Brain pericyte (primary cell): Measurements from ENCODE around the gene PURA.
A peak's percentile ranks its signal among the peaks of the same experiment; 100 is the strongest.

Experiments
- DNase-seq: peaks from one replicate; pipeline ENCODE4 v3.0.0-alpha.2; 2012; ENCODE audit warnings: low read depth, low spot score

The PURA gene

GRCh38 chr5:140109759-140110645 is 3.9 kb upstream of the PURA start:
- no peak for DNase-seq

DNA sequence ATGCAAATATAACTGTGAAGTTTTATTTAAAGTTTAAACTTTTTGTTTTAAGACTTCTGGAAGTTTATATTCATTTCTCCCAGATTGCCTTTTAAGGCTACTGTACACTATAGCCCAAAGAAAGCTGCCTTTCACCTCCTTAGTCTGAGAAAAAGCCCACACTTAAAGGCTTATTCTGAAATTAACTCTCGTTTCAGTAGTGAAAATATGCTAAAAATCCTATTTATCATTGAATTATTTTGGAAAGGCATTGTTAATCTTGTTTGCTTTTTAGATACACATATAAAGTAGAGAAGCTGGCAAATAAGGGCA is 3.3 kb upstream of the PURA start:
- DNase-seq: no peak

- DNase-seq: no peak
These were observed 2.7 kb upstream of the PURA start for GRCh38 chr5:140111011-140111858.

DNA sequence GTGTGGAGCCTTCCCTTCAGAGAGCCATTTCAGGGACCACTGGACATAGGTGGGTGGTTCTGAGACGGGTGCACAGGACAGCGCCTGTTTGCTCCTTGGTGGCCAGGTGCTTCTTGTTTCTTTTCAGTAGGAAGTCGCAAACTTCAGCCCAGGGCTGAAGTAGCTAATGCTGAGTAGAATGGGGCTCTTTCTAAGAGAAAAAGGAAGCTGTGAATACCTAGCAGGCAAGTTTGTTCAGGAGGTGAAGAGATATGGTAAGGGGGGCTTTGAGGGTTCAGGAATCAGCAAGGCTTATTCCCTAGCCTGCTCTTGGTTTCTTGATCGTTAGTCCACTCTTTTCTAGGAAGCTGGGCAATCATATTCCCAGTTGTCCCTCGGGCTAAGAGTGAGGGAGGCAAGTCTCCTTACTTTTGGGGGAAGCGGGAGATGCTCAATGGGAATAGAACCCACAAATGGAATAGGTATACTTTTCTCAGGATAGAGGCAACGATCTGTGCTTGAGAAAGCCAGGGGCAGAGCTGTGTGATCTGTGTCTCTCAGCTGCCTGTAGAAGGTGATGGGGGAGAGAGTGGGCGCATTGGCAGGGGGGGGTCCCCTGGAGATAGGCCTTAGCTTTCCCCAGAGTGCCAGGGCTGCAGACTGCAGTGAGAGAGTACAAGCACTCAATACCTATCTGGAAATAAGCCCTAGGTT is 1.9 kb upstream of the PURA start:
- no peak for DNase-seq

DNA sequence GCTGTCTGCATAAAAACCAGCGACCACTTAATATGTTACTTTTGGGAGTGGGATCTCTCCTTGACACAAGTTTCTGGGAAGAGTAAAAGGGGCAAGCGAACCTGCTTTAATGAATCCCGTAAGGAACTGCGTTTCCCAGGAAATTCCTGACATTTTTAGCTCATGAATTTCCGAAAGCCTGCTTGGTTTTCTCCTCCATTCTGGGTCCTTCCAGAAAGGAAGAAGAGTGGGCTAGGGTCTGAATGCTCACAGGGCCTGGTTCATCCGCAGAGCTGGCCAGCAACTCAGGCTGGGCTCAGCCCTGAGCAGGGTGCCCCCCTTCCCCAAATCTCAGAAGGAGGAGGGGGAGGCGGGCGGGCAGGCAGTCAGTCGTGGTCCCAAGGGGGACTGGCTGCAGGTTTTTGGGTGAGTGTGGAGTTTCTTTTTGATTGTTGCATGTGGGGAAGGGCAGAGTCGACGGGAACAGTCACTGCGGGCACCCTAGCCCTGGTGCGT is 1.2 kb upstream of the PURA start:
- no peak for DNase-seq

GRCh38 chr5:140113180-140113698 is 670 bp upstream of the PURA start:
- DNase-seq: no peak

GRCh38 chr5:140114341-140115185 is 654 bp downstream of the PURA start:
- DNase-seq: peak; percentile 36

GRCh38 chr5:140115186-140115500 is 1.2 kb downstream of the PURA start:
- no peak for DNase-seq

GRCh38 chr5:140116716-140117115 is 2.8 kb downstream of the PURA start:
- no peak for DNase-seq

GRCh38 chr5:140117523-140117922 is 3.6 kb downstream of the PURA start:
- DNase-seq: no peak

GRCh38 chr5:140118302-140118936 is 4.5 kb downstream of the PURA start:
- DNase-seq: no peak

- no peak for DNase-seq
These were observed 11.7 kb downstream of the PURA start, which contains the start of gene IGIP for GRCh38 chr5:140125637-140126036. IGIP (plus strand) TSS chr5:140125937; CDS start chr5:140128477, 2,540 bp downstream.

DNA sequence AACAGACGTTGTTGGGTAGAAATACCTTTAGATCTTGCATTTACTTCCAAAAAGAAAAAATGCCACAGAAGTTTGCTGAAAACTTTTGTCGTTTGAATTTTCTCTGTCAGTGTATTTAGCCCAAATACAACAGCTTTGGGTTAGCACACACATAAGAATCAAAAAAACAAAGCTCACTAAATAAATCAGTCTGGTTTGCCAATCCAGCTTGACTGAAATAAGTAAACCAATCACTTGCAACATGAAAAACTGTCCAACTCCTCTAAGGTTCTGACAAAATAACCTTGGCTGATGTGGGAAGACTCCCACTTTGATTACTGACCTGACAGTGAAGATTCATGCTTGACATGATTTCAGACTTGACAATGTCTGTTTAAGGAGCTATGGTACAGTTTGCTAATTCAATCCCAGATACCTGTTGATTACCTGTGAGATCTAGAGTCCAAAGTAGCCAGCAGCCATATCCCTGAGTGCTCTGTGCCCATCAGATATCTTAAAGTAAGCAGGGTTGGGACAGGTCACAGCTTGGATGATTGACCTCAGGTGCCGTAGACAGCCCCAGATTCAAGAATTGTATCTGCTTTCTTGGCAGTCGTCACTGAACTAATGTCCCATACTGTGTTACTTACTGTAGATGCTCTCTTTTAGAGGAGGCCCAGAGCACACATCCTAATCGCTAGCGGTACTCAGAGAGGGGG is 12.6 kb downstream of the PURA start:
- no peak for DNase-seq

DNA sequence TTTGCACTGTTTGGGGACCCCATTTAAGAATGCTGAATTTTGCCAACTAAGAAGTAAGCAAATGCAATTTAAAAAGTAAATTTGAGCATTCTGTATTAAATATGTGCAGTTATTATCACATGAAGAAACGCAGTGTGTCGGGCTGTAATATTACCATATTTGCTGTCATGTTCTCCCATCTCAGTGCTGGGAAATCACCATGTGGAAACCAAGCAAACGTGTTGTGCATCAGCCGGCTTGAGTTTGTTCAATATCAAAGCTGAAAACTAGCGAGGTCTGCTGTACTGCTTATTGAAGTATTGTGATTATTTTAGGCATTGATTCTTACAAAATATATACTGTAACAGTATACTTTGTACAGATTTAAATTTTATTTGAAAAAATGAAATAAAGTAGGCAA is 14.5 kb downstream of the PURA start:
- no peak for DNase-seq

- DNase-seq: no peak
These were observed 17.2 kb downstream of the PURA start for GRCh38 chr5:140130949-140131733.

DNA sequence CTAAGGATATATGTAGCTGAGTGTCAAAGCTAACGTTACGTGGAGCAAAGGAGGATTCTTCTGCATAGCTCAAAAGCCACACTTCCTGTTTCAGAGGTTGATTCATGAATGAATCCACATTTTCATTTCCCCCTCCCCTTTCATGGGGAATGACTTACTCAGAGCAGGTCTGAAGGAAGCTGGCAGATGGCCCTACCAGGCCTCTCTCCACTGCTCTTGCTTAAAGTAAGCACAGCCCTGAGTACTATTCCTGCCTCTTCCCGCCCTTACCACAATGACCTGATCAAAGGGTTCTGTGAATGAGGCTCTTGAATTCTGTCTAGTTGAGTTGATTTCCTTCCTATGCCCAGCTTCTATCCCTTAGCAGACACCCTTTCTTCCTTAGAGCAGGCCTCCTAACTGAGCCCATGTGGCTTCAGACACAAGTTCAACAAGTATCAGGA is 18.1 kb downstream of the PURA start:
- DNase-seq: no peak

DNA sequence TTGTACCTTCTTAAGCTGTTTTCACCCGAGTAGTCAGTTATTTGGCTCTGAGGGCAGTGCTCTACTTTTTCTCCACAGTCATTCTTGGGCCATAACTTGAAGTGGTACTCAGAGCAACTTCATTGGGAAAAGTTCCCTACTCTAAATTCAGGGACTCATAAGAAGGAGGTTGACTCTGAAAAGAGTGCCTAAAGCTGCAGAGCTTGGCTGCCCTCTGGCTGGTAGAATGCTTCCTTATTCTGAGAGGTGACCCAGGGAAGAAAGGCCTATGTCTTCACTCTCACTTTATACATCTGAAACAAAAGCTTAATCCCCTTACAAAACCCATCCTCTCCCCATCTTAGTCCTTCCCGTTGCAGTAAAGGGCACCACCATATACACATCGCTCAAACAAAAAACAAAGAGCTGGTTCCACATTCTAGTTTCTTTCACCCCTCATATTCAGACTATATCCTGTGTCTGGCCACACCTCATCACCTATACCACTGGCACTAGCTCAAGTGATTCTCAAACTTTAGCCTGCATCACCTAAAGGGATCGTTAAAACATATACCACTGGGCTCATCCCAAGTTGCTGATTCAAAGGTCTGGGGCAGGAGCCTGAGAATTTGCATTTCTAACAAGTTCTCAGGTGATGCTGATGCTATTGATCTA is 19.7 kb downstream of the PURA start:
- DNase-seq: no peak

GRCh38 chr5:140134277-140134935 is 20.5 kb downstream of the PURA start:
- no peak for DNase-seq
